Head of caudate nucleus (tissue), 42 donors: Measurements from ENCODE around the gene YOD1.

Experiments
- DNase-seq, 42 donors: peaks; one replicate each; pipeline versions ENCODE4 v3.0.0 to v3.0.0-alpha.2; 2020 to 2021; ENCODE audit warnings: mixed read lengths in 7 of 42
- intact Hi-C: fragments of 100-400 bp; cut with DNase I; formaldehyde crosslinking; loops from one replicate; pipeline ENCODE4 v1.15.0; 2022

The YOD1 gene

DNA sequence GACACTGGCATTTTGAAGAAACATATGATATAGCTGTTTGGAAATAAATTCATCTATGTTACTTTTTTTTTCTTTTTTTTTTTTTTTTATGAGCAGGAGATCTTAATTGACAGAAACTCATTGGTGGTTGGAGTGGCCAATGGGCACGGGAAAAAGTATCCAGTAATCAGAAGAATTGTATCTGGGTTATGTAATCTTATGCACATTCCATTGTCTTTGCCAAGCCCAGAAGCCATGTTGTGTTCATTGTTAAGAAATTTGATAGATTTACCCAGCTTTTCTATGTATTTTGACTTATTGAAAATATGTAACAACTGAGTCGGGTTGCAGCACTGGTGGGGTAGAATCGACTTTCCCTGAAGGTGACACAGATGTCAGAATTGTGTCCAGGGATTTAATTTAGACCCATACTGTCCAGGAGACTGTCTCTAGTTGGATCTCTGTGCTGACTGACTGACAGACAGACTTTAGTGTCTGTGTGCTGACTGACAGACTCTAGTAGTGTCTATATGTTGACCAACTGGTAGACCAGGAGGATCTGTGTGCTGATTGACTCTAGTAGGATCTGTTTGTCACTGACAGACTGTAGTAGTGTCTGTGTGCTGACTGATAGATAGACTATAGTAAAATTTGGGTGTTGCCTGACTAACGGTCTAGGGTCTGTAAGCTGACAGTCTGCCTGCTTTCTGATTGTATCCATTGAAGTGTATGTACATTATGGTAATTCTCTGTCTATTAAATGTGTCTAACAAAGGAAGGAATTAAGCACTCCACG is 25.4 kb upstream of the YOD1 start:
- intact Hi-C loops: no loop called here
- DNase-seq: no peak

DNA sequence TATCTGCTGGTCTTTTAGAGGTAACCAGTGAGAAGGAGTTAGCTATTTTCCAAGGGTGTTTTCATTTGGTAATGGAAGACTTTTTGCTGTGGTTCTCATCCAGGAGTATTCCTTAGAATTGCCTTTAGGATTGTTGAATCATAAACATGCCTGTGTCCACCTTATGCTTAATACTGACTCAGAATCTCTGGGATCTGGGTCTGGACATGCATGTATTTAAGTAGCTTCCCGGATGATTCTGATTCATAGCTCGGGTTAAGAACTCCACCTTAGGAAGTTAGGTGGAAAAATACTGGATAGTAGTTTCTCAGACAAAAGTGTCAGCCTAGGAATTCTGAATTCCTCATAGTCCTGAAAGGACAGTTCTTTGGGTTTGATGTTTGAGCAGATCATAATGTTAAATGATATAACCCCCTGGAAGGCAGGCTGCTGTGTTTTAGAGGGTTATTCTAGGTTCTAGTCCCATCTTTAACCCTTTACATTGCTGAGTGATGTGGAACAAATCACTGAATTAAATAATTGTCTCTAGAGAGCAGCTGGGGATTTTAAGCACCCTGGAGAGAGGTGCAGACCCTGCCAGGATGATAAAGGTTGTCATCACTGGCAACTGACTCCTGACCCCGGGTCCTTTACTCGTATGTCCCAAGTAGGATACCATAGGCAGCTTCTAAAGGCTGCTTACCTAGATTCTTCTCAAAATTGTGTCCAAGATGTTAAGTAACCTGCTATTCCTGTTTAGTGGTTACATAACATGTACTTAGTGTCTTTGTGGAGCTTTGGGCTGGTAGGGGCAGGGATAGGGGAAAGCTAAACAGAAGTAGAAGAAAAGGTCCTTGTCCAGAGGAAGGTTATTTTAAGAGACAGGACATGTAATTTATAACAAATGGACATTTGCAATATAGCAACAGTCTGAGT is 23.2 kb upstream of the YOD1 start:
- intact Hi-C loops: no loop called here
- no peak for DNase-seq

DNA sequence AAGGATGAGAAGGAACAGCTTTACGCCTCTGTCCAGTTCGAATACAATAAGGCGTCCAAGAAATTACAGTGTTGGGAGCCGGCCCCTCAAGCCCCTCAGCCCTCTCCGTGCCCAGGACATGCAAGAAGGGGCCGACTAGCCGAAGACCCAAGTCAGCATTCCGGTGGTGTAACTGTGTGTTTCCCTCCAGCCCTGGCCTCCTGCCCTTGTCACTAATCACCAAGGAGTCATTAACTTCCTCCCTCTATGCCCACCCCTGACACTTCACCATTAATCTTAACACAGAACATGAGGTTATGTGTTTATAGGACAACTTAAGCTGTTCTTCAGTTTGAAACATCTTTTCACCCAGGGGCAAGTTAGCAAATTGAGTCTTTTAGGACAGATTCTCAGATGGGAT is 21.2 kb upstream of the YOD1 start:
- intact Hi-C loops: no loop called here
- no peak for DNase-seq

- DNase-seq: no peak
- intact Hi-C loops: no loop called here
These were observed 20.4 kb upstream of the YOD1 start for GRCh38 chr1:207071426-207071825.

DNA sequence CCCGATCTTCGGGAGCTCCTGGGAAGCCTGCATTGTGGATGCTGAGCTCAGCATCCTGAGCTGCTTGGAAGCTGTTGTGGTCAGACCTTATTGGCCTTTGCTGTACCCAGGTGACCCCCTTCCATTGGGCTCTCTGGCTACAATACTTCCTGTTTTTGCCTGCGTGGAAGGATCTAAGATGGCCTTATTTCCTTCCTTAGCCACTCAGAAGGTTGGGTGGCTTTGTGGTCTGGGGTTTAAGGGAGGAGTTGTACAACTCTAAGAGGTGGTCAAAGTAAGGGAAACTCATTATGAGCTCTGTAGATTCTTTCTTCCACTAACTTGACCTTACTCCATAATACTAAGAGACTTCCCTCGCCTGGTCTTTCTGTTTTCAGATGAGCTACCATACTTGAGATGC is 19.8 kb upstream of the YOD1 start:
- intact Hi-C loops: no loop called here
- DNase-seq: no peak

DNA sequence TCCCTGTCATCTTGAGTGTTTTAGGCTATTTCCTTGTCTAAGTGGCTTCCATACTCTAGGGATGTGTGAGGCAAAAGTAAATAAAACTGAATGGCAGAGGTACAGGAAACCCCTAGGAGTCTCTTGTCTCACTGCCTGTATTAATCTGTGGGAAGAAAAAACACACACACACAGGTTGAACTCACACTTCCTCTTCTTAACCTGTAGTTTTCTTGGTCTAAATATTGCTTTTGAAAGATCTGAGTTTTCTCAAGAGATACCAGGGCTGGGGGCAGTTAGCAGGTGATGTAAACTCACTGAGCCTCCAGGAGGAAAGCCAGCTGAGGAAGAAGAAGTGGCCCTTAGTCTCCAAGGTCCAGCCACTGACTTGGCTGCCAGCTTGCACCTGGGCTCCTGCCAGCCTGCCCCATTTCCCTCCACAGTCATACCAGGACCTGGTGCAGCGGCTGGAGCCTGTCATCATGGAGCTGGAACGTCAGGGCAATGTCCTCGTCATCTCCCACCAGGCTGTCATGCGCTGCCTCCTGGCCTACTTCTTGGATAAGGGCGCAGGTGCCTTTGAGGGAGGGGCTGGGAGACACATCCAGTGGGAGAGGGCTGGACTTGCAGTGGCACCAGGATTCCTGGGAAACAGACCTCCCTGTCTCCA is 19.0 kb upstream of the YOD1 start:
- DNase-seq: peak in 8 of 42 donors; percentile 23 to 60 (median 30)
- intact Hi-C loops: no loop called here

- intact Hi-C loops: no loop called here
- no peak for DNase-seq
These were observed 18.1 kb upstream of the YOD1 start for GRCh38 chr1:207069061-207069460.

DNA sequence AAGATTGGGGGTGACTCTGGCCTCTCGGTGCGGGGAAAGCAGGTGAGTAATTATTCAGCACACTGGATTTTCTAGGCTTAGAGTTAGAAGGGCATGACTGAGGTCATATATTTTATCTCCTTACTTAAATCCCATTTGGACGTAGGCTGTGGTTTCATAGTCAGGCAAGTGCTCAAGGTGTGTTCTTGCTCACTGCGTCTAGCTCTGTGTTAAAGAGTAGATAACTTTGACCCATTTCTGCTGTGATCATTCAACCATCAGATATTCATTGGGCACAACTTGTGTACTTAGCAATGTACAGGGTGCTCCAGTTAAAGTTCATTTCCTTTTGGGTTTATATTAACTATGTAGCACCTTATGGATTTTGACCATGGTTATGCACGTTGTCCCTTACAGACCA is 16.7 kb upstream of the YOD1 start:
- no peak for DNase-seq
- intact Hi-C loops: no loop called here

- DNase-seq: no peak
- intact Hi-C loops: no loop called here
These were observed 16.2 kb upstream of the YOD1 start for GRCh38 chr1:207067185-207067584.

DNA sequence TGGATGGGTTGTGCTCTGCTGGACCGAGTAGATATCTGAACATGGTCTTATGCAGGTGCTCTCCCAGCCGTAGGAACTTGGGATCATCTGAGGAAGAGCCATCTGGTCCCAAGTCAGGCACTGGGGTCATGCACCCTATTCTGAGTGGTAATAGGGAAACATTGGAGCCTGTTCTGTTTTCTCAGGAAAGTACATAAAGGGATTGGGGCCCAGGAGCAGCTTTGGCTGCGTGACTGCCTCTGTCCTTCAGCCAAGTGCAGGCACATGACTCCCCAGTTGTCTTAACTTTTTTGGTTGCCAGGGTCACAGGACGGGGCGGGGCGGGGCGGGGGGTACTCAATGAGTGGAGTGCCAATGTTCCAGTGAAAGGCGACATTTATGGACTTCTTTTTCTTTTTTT is 13.6 kb upstream of the YOD1 start:
- intact Hi-C loops: no loop called here
- DNase-seq: peak in 13 of 42 donors; percentile 17 to 72 (median 42)

GRCh38 chr1:207063014-207063413 is 12.0 kb upstream of the YOD1 start:
- no peak for DNase-seq
- intact Hi-C loops: no loop called here

- intact Hi-C loops: no loop called here
- DNase-seq: peak in 15 of 42 donors; percentile 24 to 69 (median 53)
These were observed 11.1 kb upstream of the YOD1 start for GRCh38 chr1:207062058-207062457.

- DNase-seq: no peak
- intact Hi-C loops: no loop called here
These were observed 9.6 kb upstream of the YOD1 start for GRCh38 chr1:207060596-207060995.

- DNase-seq: no peak
- intact Hi-C loops: no loop called here
These were observed 8.9 kb upstream of the YOD1 start for GRCh38 chr1:207059881-207060280.

DNA sequence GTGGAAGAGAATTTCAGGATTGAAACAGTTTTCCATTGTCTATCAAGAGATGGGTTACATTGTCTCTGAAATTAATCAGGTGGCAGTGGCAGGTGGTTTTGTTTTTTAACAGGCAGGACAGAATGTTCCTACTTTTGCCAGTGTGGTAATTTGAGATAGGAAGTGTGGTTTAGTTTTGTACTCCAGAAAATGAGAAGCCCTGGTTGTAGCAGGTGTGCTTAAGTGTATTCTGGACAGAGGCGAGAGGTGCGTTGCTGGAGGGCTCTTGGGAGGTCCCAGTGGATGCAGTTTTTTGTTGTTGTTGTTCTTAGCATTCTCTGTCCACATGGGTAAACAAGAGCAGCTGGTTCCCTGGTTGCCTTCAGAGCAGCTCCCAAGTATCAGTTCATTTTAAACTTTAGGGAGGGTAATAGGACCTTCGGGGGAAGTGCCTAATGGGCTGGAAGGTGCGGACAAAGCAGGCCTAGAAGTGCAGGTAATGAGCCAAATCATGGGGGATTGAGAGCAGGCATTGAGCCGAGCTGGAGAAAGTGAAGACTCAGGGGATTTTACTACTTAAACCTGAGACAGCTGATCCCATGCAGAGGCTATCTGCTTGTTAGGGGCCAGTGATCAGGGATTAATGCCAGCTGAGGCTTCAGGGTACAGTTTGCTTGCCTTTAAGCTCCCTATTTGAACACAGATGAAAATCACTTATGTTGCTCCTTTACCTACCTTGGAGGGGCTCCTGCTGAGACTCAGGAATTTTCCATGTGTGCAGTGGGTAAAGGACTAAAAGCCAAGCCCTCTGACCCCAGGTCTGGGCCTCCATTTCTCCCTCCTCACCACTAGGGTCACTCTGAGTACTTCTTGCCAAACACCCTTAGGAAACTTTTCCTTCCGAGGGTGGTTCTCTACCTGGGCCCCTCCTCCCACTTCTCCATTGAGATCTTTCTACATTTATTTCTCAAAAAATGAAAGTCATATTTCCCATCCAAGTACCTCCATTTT is 8.2 kb upstream of the YOD1 start:
- no peak for DNase-seq
- intact Hi-C loops: no loop called here

DNA sequence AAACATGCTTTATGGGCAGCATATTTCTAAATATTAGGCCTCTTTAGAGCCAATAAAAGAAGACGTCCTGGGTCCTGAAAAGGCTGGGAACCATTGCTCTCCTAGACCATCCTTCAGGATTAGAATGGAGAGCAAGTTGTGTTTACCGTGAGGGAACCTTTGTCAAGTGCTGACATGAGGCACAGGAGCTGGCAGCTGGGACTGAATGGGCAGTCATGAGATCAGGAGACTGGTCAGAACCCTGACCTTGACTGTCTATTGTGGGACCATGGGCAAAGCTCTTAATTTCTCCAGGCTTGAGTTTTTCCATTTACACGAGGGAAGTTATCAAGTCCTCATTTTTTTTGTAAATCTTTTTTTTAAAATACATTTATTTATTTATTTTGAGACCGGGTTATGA is 7.2 kb upstream of the YOD1 start:
- intact Hi-C loops: no loop called here
- DNase-seq: no peak

DNA sequence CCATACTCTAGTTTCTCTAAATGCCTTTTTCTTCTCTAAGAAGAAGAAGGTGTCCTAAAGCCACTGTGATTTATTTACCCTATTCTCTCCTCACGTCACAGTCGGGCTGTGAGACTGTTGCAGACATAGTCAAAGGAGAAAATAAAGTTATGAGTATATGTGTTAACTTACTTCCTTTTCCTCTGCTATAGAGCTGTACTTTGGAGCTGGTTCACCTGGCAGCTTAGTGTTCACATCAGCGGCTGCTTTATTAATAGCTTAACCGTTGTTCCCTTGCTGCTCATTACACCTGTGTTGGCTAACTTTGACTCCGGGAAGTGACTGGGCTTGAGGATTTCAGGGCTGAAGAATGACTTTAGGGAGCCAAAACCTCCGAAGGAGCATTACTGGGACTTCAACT is 5.7 kb upstream of the YOD1 start:
- intact Hi-C loops: no loop called here
- DNase-seq: no peak

GRCh38 chr1:207055386-207056001 is 4.5 kb upstream of the YOD1 start:
- intact Hi-C loops: no loop called here
- no peak for DNase-seq
